Parathyroid adenoma (tissue), 2 donors: Measurements from ENCODE around the gene FAT2.

Experiments
- H2AFZ ChIP-seq: fragments of 300-600 bp; sonication (generic); one replicate; pipeline ENCODE4 v1.7.0; 2017; ENCODE audit warnings: antibody characterized with exemption, mild to moderate bottlenecking
- H3K27ac ChIP-seq: fragments of 300-600 bp; sonication (generic); one replicate; pipeline ENCODE4 v1.7.0; 2017
- H3K27me3 ChIP-seq: fragments of 300-600 bp; sonication (generic); one replicate; pipeline ENCODE4 v1.7.0; 2017; ENCODE audit warnings: low read length; ENCODE audit not compliant: control insufficient read depth, insufficient read depth
- H3K36me3 ChIP-seq: fragments of 300-600 bp; sonication (generic); one replicate; pipeline ENCODE4 v1.7.0; 2017; ENCODE audit warnings: low read length; ENCODE audit not compliant: control insufficient read depth, insufficient read depth
- H3K4me1 ChIP-seq: fragments of 300-600 bp; sonication (generic); one replicate; pipeline ENCODE4 v1.7.0; 2017; ENCODE audit warnings: control low read depth
- H3K4me2 ChIP-seq: fragments of 300-600 bp; sonication (generic); one replicate; pipeline ENCODE4 v1.7.0; 2017; ENCODE audit warnings: low read length
- H3K4me3 ChIP-seq: fragments of 300-600 bp; sonication (generic); one replicate; pipeline ENCODE4 v1.7.0; 2017; ENCODE audit warnings: low read depth, low read length
- H3K79me2 ChIP-seq: fragments of 300-600 bp; sonication (generic); one replicate; pipeline ENCODE4 v1.7.0; 2017; ENCODE audit warnings: control low read depth
- H3K9ac ChIP-seq: fragments of 300-600 bp; sonication (generic); one replicate; pipeline ENCODE4 v1.7.0; 2017; ENCODE audit warnings: mild to moderate bottlenecking
- H3K9me3 ChIP-seq: fragments of 300-600 bp; sonication (generic); one replicate; pipeline ENCODE4 v1.7.0; 2017; ENCODE audit warnings: low read length; ENCODE audit not compliant: control insufficient read depth
- TF ChIP-seq, protein P1 (sequence below): fragments of 300-600 bp; sonication (generic); IDR thresholded peaks from one replicate; pipeline ENCODE4 v1.7.0; 2017; ENCODE audit warnings: antibody characterized with exemption, mild to moderate bottlenecking
- donor health status: primary hyperparathyroidism.

Gene FAT2

DNA sequence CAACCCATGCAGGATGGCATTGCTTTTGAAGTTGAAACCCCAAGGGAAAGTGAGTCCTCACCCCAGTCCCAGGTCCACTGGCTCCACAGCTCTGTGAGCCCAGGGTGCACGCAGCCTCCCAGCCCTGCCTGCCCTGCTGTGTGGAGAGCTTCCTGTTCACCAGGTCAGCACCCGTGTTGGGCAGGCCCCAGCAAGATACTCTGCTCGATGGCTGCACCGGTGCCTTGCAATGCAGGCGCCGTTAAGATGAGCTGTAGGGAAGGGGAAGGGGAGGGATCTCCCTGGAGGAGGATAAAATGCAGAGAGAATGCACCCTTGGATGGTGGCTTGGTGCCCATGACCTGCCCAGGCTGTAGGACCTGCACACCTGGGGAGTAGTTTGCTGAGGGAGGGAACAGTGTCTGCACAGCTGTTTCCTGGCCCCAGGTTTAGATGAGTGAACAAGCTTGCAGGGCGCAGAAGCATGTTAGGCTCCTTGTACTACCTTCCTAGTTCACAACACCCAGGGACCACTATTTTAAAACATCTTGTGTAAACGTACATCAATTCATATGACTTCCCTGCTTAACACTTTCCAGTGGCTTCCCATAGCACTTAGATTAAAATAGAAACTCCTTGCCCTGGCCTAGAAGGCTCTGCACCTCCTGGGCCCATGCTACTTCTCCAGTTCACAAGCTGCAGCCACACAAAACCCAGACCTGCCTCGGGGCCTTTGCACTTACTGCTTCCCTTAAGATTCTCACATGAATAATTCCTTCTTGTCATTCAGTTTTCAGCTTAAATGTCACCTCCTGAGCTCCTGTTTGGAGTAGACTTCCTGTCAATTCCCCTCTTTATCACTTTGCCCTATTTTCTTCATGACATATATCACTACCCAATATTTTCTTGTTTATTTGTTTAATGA, 19.6 kb downstream of the FAT2 start:
- Histone ChIP-seq H3K36me3 (no peaks in the 10 kb centered on the region), H3K4me3 (no peak overlapping the region), H3K27ac (peak overlapping the region; percentile 48), H3K4me1 (peaks cover 28% of the 10 kb centered on the region), H3K9me3 (no peaks in the 10 kb centered on the region), H3K9ac (no peak overlapping the region), H2AFZ (peak overlapping the region; percentile 51), H3K79me2 (no peaks in the 10 kb centered on the region), H3K4me2 (no peak overlapping the region), H3K27me3 (no peaks in the 10 kb centered on the region)
- TF ChIP-seq, protein P1, sequence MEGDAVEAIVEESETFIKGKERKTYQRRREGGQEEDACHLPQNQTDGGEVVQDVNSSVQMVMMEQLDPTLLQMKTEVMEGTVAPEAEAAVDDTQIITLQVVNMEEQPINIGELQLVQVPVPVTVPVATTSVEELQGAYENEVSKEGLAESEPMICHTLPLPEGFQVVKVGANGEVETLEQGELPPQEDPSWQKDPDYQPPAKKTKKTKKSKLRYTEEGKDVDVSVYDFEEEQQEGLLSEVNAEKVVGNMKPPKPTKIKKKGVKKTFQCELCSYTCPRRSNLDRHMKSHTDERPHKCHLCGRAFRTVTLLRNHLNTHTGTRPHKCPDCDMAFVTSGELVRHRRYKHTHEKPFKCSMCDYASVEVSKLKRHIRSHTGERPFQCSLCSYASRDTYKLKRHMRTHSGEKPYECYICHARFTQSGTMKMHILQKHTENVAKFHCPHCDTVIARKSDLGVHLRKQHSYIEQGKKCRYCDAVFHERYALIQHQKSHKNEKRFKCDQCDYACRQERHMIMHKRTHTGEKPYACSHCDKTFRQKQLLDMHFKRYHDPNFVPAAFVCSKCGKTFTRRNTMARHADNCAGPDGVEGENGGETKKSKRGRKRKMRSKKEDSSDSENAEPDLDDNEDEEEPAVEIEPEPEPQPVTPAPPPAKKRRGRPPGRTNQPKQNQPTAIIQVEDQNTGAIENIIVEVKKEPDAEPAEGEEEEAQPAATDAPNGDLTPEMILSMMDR: no peak

GRCh38 chr5:151570512-151571269, 20.4 kb downstream of the FAT2 start:
- Histone ChIP-seq H3K4me1 (peaks cover 28% of the 10 kb centered on the region), H3K79me2 (no peaks in the 10 kb centered on the region), H3K27me3 (no peaks in the 10 kb centered on the region), H3K9ac (no peak overlapping the region), H3K27ac (peak overlapping the region; percentile 48), H3K4me2 (peak overlapping the region; percentile 58), H3K9me3 (no peaks in the 10 kb centered on the region), H2AFZ (peak overlapping the region; percentile 51), H3K36me3 (no peaks in the 10 kb centered on the region), H3K4me3 (no peak overlapping the region)
- TF ChIP-seq, protein P1: no peak

GRCh38 chr5:151570058-151570457, 21.1 kb downstream of the FAT2 start:
- Histone ChIP-seq H3K27ac (peak overlapping the region; percentile 48), H3K4me2 (peak overlapping the region; percentile 58), H3K4me3 (no peak overlapping the region), H3K27me3 (no peaks in the 10 kb centered on the region), H3K36me3 (no peaks in the 10 kb centered on the region), H3K9ac (no peak overlapping the region), H3K4me1 (peaks cover 28% of the 10 kb centered on the region), H2AFZ (peak overlapping the region; percentile 56), H3K9me3 (no peaks in the 10 kb centered on the region), H3K79me2 (no peaks in the 10 kb centered on the region)
- TF ChIP-seq, protein P1: no peak

DNA sequence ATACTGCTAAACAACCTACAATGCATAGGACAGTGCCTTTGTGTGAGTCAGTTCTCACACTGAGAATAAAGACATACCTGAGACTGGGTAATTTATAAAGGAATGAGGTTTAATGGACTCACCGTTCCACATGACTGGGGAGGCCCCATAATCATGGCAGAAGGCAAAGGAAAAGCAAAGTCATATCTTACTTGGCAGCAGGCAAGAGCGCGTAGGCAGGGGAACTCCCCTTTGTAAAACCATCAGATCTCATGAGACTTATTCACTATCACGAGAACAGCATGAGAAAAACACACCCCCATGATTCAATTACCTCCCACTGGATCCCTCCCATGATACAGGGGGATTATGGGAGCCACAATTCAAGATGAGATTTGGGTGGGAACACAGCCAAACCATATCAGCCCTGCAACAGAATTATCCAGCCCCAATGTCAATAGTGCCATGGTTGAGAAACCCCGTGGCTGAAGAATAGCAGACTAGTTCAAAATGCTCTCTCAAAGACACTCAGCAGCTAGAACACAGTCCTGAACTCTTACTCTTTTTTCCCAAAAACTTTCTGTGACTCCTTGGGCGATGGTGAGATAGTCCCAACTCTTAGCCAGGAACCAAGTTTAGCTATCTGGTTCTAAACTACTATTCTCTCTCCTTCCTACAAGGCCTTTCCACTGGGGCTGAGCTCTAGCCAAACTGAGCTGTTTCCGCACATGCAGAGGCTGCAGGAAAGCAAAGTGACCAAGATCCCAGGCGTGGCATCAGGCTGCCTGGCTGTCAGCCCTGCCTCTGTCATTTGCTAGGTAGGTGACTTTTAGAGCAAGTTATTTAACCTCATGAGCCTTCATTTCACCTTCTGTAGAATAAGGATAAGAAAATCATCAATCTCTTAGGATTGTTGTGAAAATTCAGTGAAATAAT, 21.7 kb downstream of the FAT2 start:
- H3K9me3 ChIP-seq: no peaks in the 10 kb centered on the region
- H3K4me2 ChIP-seq: no peak overlapping the region
- H3K9ac ChIP-seq: no peak overlapping the region
- no peaks in the 10 kb centered on the region for H3K27me3 ChIP-seq
- peaks cover 28% of the 10 kb centered on the region for H3K4me1 ChIP-seq
- H2AFZ ChIP-seq: peak overlapping the region; percentile 56
- peak overlapping the region; percentile 48 for H3K27ac ChIP-seq
- H3K36me3 ChIP-seq: no peaks in the 10 kb centered on the region
- H3K4me3 ChIP-seq: no peak overlapping the region
- TF ChIP-seq, protein P1: no peak
- H3K79me2 ChIP-seq: peaks cover under 1% of the 10 kb centered on the region
